Measurements from ENCODE around the gene OGDHL.

DNA sequence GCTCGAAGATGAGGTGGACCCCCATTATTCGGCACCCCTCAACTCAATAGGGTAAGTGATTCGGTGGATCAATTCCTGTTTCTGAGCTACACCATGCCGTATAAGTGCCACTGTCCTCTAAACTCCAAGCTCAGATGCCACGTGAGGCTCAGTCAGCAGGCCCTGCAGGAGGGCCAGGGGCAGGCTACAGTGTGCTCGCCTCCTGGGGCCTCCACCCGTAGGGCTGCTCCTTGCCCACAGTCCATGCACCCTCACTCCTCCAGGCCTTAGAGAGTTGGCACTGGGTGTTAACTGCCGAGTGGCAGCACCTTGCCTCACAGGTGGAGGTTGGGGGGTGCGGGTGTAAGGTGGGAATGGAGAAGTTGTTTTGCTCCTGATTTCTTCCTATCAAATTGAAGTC, 70.5 kb downstream of the OGDHL start:
- no peak for TF ChIP-seq CTCF (IDR thresholded peaks at IDR 0.05 in 4 of 5, conservative IDR thresholded peaks at IDR 0.05 in 1 of 5)
- TF ChIP-seq POLR2A (IDR thresholded peaks at IDR 0.05): no peak
